ENCODE data around the gene TRIM32. TPM values are rescaled to one million over a fixed set of nuclear protein-coding genes. Genes with fewer than 3 reads are reported as not detected.

Gene TRIM32
- total and polyA plus RNA-seq, 2 donors, result 5.5 to 7.6 TPM

DNA sequence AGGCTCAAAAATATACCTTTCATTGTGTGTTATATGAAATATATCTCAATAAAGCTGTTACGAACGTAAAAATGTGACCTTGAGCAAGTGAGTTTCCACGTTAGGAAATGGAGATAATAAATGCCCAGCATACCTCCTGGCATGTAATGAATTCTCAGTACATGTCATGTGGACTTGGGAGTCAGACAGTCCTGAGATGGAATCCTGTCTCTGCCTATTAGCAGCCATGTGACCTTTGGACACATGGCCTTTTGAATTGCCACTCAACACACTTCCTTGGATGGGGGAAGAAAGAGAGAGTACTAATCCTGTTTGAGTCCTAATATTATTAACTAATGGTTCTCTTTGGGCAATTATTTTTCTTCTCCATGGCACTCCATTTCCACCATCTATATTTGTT lies 25.7 kb downstream of the TRIM32 start:
- H3K4me3 ChIP-seq (ENCODE audit: low read length in 2 of 2), result no peak overlapping the region
- 79% methylated on average over 3 of the region's 3 CpGs for WGBS

DNA sequence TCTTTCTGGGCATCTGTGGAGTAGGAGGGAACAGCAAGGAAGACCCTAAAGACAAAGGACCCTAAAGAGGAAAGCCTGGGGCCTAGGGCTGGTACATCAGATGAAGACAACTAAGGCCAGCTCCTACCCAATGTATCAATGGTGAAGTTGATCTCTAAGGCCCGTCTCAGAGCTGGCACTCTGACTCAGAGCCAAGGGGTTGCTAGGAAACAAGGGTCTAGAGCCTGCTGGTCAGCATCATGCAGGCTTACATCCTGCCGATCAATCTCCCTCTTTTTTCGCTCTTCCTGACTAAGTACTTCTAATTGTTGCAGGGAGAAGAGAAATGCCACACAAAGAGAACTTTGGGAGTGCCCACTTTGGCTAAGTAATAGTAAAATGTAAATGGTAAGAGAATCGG lies 26.2 kb downstream of the TRIM32 start:
- Histone ChIP-seq H3K27me3 (ENCODE audit: control insufficient read depth in 2 of 2, insufficient read depth in 1 of 2, low read length in 1 of 2) (no peaks in the 10 kb centered on the region), H3K27ac (ENCODE audit: low read depth in 1 of 2, low read length in 1 of 2) (no peak overlapping the region), H3K36me3 (ENCODE audit: control insufficient read depth in 2 of 2, insufficient read depth in 2 of 2, low read length in 1 of 2) (no peaks in the 10 kb centered on the region), H3K4me1 (ENCODE audit: control insufficient read depth in 2 of 2, insufficient read depth in 2 of 2, low read length in 2 of 2) (no peaks in the 10 kb centered on the region), H3K4me3 (ENCODE audit: low read length in 2 of 2) (no peak overlapping the region), H3K9me3 (ENCODE audit: control insufficient read depth in 2 of 2, insufficient read depth in 1 of 2, low read length in 1 of 2) (no peaks in the 10 kb centered on the region)
- no peak for DNase-seq (ENCODE audit: low read depth in 6 of 9, low spot score in 9 of 9)
- WGBS, result 86% methylated on average over 4 of the region's 4 CpGs

More for the DNA sequence above, 25.7 kb downstream of the TRIM32 start:
- H3K27me3 ChIP-seq (ENCODE audit: control insufficient read depth in 2 of 2, insufficient read depth in 1 of 2, low read length in 1 of 2), result no peaks in the 10 kb centered on the region
- H3K9me3 ChIP-seq (ENCODE audit: control insufficient read depth in 2 of 2, insufficient read depth in 1 of 2, low read length in 1 of 2), result no peaks in the 10 kb centered on the region
- DNase-seq (ENCODE audit: low read depth in 6 of 9, low spot score in 9 of 9), result no peak
- no peak overlapping the region for H3K27ac ChIP-seq (ENCODE audit: low read depth in 1 of 2, low read length in 1 of 2)
- H3K4me1 ChIP-seq (ENCODE audit: control insufficient read depth in 2 of 2, insufficient read depth in 2 of 2, low read length in 2 of 2), result no peaks in the 10 kb centered on the region
- H3K36me3 ChIP-seq (ENCODE audit: control insufficient read depth in 2 of 2, insufficient read depth in 2 of 2, low read length in 1 of 2), result no peaks in the 10 kb centered on the region

- no peak overlapping the region for H3K4me3 ChIP-seq (ENCODE audit: low read length in 2 of 2)
- no peaks in the 10 kb centered on the region for H3K36me3 ChIP-seq (ENCODE audit: control insufficient read depth in 2 of 2, insufficient read depth in 2 of 2, low read length in 1 of 2)
- H3K27ac ChIP-seq (ENCODE audit: low read depth in 1 of 2, low read length in 1 of 2), result no peak overlapping the region
- H3K27me3 ChIP-seq (ENCODE audit: control insufficient read depth in 2 of 2, insufficient read depth in 1 of 2, low read length in 1 of 2), result no peaks in the 10 kb centered on the region
- H3K4me1 ChIP-seq (ENCODE audit: control insufficient read depth in 2 of 2, insufficient read depth in 2 of 2, low read length in 2 of 2), result no peaks in the 10 kb centered on the region
- DNase-seq (ENCODE audit: low read depth in 6 of 9, low spot score in 9 of 9), result no peak
- no peaks in the 10 kb centered on the region for H3K9me3 ChIP-seq (ENCODE audit: control insufficient read depth in 2 of 2, insufficient read depth in 1 of 2, low read length in 1 of 2)
- WGBS, result 94% methylated on average over 1 of the region's 1 CpG
Observed at GRCh38 chr9:116715751-116716150, 28.6 kb downstream of the TRIM32 start.

- no peaks in the 10 kb centered on the region for H3K9me3 ChIP-seq (ENCODE audit: control insufficient read depth in 2 of 2, insufficient read depth in 1 of 2, low read length in 1 of 2)
- no peak for DNase-seq (ENCODE audit: low read depth in 6 of 9, low spot score in 9 of 9)
- H3K4me1 ChIP-seq (ENCODE audit: control insufficient read depth in 2 of 2, insufficient read depth in 2 of 2, low read length in 2 of 2), result no peaks in the 10 kb centered on the region
- H3K4me3 ChIP-seq (ENCODE audit: low read length in 2 of 2), result no peak overlapping the region
- H3K27me3 ChIP-seq (ENCODE audit: control insufficient read depth in 2 of 2, insufficient read depth in 1 of 2, low read length in 1 of 2), result no peaks in the 10 kb centered on the region
- no peaks in the 10 kb centered on the region for H3K36me3 ChIP-seq (ENCODE audit: control insufficient read depth in 2 of 2, insufficient read depth in 2 of 2, low read length in 1 of 2)
- H3K27ac ChIP-seq (ENCODE audit: low read depth in 1 of 2, low read length in 1 of 2), result no peak overlapping the region
Observed at GRCh38 chr9:116716438-116716837, 29.3 kb downstream of the TRIM32 start.

DNA sequence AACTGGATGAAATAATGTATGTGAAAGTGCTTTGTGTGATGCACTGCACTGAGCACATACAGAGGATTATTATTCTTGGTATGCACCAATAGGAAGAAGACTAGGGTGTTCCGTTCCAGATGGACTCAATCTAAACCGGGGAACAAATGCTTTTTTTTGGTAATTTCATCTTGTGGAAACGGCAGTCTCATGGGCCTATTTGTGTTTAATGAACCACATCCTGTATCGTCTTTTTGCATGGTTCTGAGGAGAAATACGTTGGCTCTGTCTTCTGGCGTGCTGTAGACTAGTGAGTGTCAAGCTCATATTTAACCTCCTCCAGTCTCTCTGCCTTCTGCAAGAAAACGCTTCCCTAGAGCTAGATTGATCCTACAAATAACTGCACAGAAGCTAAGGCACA lies 30.0 kb downstream of the TRIM32 start:
- Histone ChIP-seq H3K9me3 (ENCODE audit: control insufficient read depth in 2 of 2, insufficient read depth in 1 of 2, low read length in 1 of 2) (no peaks in the 10 kb centered on the region), H3K27ac (ENCODE audit: low read depth in 1 of 2, low read length in 1 of 2) (no peak overlapping the region), H3K27me3 (ENCODE audit: control insufficient read depth in 2 of 2, insufficient read depth in 1 of 2, low read length in 1 of 2) (no peaks in the 10 kb centered on the region), H3K4me3 (ENCODE audit: low read length in 2 of 2) (no peak overlapping the region), H3K4me1 (ENCODE audit: control insufficient read depth in 2 of 2, insufficient read depth in 2 of 2, low read length in 2 of 2) (no peaks in the 10 kb centered on the region), H3K36me3 (ENCODE audit: control insufficient read depth in 2 of 2, insufficient read depth in 2 of 2, low read length in 1 of 2) (no peaks in the 10 kb centered on the region)
- DNase-seq (ENCODE audit: low read depth in 6 of 9, low spot score in 9 of 9), result no peak
- WGBS, result 73% methylated on average over 7 of the region's 7 CpGs

DNA sequence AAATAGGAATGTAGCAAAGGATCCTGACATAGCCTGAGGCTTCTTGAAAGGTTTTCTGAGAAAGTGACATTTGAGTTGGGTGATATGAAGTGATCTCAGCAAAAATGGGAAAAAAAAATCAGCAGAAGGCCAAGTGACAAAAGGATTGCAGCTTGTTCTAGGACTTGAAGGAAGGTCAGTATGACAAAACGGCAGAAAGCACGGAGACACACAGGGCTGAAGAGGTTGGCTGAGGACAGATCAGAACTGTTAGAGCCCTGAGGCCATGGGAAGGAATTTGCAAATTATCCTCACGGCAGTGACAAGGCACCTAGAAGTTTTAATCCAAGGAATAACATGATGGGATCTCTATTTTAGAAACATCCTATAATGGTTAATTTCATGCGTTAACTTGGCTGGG lies 31.0 kb downstream of the TRIM32 start:
- Histone ChIP-seq H3K4me3 (ENCODE audit: low read length in 2 of 2) (no peak overlapping the region), H3K9me3 (ENCODE audit: control insufficient read depth in 2 of 2, insufficient read depth in 1 of 2, low read length in 1 of 2) (no peaks in the 10 kb centered on the region), H3K27ac (ENCODE audit: low read depth in 1 of 2, low read length in 1 of 2) (no peak overlapping the region), H3K4me1 (ENCODE audit: control insufficient read depth in 2 of 2, insufficient read depth in 2 of 2, low read length in 2 of 2) (no peaks in the 10 kb centered on the region), H3K27me3 (ENCODE audit: control insufficient read depth in 2 of 2, insufficient read depth in 1 of 2, low read length in 1 of 2) (no peaks in the 10 kb centered on the region), H3K36me3 (ENCODE audit: control insufficient read depth in 2 of 2, insufficient read depth in 2 of 2, low read length in 1 of 2) (no peaks in the 10 kb centered on the region)
- DNase-seq (ENCODE audit: low read depth in 6 of 9, low spot score in 9 of 9), result no peak
- 97% methylated on average over 4 of the region's 4 CpGs for WGBS

DNA sequence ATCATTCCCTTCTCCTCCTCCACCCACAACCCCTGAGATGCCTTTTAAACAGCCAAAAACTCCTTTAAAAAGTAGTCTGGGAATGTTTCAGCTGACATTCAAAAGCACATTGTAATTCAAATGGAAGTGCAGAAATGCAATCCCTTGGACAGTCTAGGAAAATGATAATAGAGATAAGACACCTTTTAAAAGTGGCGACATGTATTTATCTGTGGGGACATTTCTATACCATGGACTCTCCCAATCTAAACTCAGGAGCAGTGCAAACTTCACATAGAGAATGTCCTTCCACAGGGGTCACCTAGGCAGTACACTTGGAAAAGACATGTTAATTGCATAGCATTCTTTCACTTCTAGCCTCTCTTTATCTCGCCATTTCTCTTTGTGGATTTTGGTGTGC lies 33.0 kb downstream of the TRIM32 start:
- Histone ChIP-seq H3K27ac (ENCODE audit: low read depth in 1 of 2, low read length in 1 of 2) (no peak overlapping the region), H3K27me3 (ENCODE audit: control insufficient read depth in 2 of 2, insufficient read depth in 1 of 2, low read length in 1 of 2) (no peaks in the 10 kb centered on the region), H3K4me1 (ENCODE audit: control insufficient read depth in 2 of 2, insufficient read depth in 2 of 2, low read length in 2 of 2) (no peaks in the 10 kb centered on the region), H3K9me3 (ENCODE audit: control insufficient read depth in 2 of 2, insufficient read depth in 1 of 2, low read length in 1 of 2) (no peaks in the 10 kb centered on the region), H3K4me3 (ENCODE audit: low read length in 2 of 2) (no peak overlapping the region), H3K36me3 (ENCODE audit: control insufficient read depth in 2 of 2, insufficient read depth in 2 of 2, low read length in 1 of 2) (no peaks in the 10 kb centered on the region)
- 95% methylated on average over 2 of the region's 2 CpGs for WGBS
- DNase-seq (ENCODE audit: low read depth in 6 of 9, low spot score in 9 of 9), result no peak

GRCh38 chr9:116721411-116721810 lies 34.3 kb downstream of the TRIM32 start:
- H3K36me3 ChIP-seq (ENCODE audit: control insufficient read depth in 2 of 2, insufficient read depth in 2 of 2, low read length in 1 of 2), result no peaks in the 10 kb centered on the region
- H3K4me3 ChIP-seq (ENCODE audit: low read length in 2 of 2), result no peak overlapping the region
- no peaks in the 10 kb centered on the region for H3K9me3 ChIP-seq (ENCODE audit: control insufficient read depth in 2 of 2, insufficient read depth in 1 of 2, low read length in 1 of 2)
- 94% methylated on average over 3 of the region's 3 CpGs for WGBS
- no peak for DNase-seq (ENCODE audit: low read depth in 6 of 9, low spot score in 9 of 9)
- no peaks in the 10 kb centered on the region for H3K4me1 ChIP-seq (ENCODE audit: control insufficient read depth in 2 of 2, insufficient read depth in 2 of 2, low read length in 2 of 2)
- no peak overlapping the region for H3K27ac ChIP-seq (ENCODE audit: low read depth in 1 of 2, low read length in 1 of 2)
- no peaks in the 10 kb centered on the region for H3K27me3 ChIP-seq (ENCODE audit: control insufficient read depth in 2 of 2, insufficient read depth in 1 of 2, low read length in 1 of 2)

- no peaks in the 10 kb centered on the region for H3K9me3 ChIP-seq (ENCODE audit: control insufficient read depth in 2 of 2, insufficient read depth in 1 of 2, low read length in 1 of 2)
- H3K4me1 ChIP-seq (ENCODE audit: control insufficient read depth in 2 of 2, insufficient read depth in 2 of 2, low read length in 2 of 2), result no peaks in the 10 kb centered on the region
- WGBS, result 95% methylated on average over 2 of the region's 2 CpGs
- H3K36me3 ChIP-seq (ENCODE audit: control insufficient read depth in 2 of 2, insufficient read depth in 2 of 2, low read length in 1 of 2), result no peaks in the 10 kb centered on the region
- H3K27ac ChIP-seq (ENCODE audit: low read depth in 1 of 2, low read length in 1 of 2), result no peak overlapping the region
- DNase-seq (ENCODE audit: low read depth in 6 of 9, low spot score in 9 of 9), result no peak
- H3K4me3 ChIP-seq (ENCODE audit: low read length in 2 of 2), result no peak overlapping the region
- no peaks in the 10 kb centered on the region for H3K27me3 ChIP-seq (ENCODE audit: control insufficient read depth in 2 of 2, insufficient read depth in 1 of 2, low read length in 1 of 2)
Observed at GRCh38 chr9:116721944-116722343, 34.8 kb downstream of the TRIM32 start.

GRCh38 chr9:116724123-116724522 lies 37.0 kb downstream of the TRIM32 start:
- no peak for DNase-seq (ENCODE audit: low read depth in 6 of 9, low spot score in 9 of 9)
- Histone ChIP-seq H3K27me3 (ENCODE audit: control insufficient read depth in 2 of 2, insufficient read depth in 1 of 2, low read length in 1 of 2) (no peaks in the 10 kb centered on the region), H3K4me1 (ENCODE audit: control insufficient read depth in 2 of 2, insufficient read depth in 2 of 2, low read length in 2 of 2) (no peaks in the 10 kb centered on the region), H3K9me3 (ENCODE audit: control insufficient read depth in 2 of 2, insufficient read depth in 1 of 2, low read length in 1 of 2) (no peaks in the 10 kb centered on the region), H3K4me3 (ENCODE audit: low read length in 2 of 2) (no peak overlapping the region), H3K36me3 (ENCODE audit: control insufficient read depth in 2 of 2, insufficient read depth in 2 of 2, low read length in 1 of 2) (no peaks in the 10 kb centered on the region), H3K27ac (ENCODE audit: low read depth in 1 of 2, low read length in 1 of 2) (no peak overlapping the region)
- WGBS, result 35% methylated on average over 3 of the region's 3 CpGs

Measured in thymus (tissue), 11 donors.